Lung microvascular endothelial cell (primary cell): ENCODE data around the gene KCNK13. TPM values are rescaled to one million over a fixed set of nuclear protein-coding genes. Genes with fewer than 3 reads are reported as not detected.
"Not testable (repeated sequence)": the region's sequence is repeated elsewhere in the genome, so short reads cannot be mapped to it uniquely, and the experiment has no call there.

ENCODE experiments used
- DNase-seq, 2 donors: peaks; one replicate each; pipeline versions ENCODE4 v3.0.0 to v3.0.0-alpha.2; 2010; ENCODE audit warnings: low read depth in 2 of 2
- total RNA-seq: library from RNA; depleted of rRNA; stranded (reverse); fragments of >200 nt; gene quantifications from 2 replicates; pipeline ENCODE4 v1.2.1, GENCODE V29; 2014

The KCNK13 gene
- total RNA-seq, 1 donor from 2014 or later = not detected

DNA sequence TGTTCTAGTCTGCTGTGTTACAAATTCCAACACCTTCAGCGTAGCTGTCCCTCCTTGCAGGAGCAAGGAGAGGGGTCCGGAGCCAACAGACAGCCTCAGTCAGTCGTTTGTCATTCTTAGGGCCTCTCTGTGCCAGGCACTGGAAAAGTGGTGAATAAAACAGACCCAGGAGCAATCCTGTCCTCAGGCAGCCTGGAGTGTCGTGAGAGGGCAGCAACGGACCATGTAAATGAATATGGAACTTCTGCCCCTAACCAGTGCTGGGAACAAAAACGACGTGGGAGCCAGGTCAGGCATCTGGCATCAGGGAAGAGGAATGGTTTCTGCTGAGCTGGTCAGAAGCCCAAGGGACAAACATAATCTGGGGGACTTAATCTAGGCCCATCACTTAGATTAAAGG, 129.8 kb downstream of the KCNK13 start:
- DNase-seq = no peak

DNA sequence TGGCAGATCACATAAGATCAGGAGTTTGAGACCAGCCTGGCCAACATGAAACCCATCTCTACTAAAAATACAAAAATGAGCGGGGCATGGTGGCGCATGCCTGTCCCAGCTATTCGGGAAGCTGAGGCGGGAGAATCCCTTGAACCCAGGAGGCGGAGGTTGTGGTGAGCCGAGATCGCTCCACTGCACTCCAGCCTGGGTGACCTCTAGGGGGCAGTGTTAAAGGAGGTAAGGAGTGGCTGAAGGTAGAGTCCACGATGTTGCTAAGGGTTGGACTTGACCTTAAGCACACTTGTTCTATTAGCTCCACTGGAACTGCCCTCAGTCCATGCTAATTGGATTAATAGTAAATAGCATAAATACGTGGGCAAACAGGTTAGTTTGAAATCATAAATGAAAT, 132.1 kb downstream of the KCNK13 start:
- DNase-seq = peak in 1 of 2 donors; percentile 3

DNA sequence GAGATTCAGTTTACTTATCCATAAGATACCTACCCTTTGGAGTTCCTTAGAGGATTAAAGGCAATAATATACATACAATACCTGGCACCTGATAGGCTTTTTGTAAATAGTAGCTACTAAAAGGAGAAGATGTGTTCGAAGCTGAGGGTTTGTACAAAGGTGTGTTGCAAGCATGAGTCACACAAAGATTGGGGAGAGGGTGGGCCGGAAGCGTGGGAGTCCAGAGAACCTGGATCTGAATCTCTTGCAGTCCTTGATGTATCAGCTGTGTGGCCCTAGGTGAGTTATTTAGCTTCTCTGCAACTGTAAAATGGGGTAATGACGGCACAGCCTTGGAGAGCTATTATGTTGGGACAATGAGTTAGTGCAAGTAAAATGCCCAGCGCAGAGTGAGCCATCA, 132.9 kb downstream of the KCNK13 start:
- no peak for DNase-seq

DNA sequence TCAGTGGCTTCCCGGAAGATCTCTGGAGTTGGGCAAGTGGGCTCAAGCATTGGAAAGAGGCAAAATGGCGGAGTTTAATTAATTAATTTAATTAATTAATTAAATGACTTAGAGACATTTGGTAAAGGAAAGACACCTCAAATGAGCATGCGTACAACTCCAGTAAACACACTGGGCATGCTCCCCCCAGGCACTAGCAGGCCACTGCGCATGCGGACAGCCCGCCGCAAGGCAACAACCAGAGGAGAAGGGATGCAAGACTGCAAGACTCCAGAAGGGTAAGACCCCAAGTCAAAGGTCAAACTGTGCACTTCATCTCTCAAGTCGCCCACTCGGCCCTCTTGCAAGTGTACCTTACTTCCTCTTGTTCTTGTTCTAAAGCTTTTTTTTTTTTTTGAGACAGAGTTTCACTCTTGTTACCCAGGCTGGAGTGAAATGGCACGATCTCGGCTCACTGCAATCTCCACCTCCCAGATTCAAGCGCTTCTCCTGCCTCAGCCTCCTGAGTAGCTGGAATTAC, 136.8 kb downstream of the KCNK13 start:
- DNase-seq = no peak

DNA sequence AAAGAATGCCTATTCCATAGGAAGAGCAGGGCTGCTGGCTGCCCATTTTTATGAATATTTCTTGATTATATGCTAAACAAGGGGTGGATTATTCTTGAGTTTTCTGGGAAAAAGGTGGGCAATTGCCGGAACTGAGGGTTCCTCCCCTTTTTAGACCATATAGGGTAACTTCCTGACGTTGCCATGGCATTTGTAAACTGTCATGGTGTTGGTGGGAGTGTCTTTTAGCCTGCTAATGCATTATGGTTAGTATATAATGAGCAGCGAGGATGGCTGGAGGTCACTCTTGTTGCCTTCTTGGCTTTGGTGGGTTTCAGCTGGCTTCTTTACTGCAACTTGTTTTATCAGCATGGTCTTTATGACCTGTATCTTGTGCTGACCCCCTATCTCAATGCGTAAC, 138.8 kb downstream of the KCNK13 start:
- DNase-seq = not testable (repeated sequence)

DNA sequence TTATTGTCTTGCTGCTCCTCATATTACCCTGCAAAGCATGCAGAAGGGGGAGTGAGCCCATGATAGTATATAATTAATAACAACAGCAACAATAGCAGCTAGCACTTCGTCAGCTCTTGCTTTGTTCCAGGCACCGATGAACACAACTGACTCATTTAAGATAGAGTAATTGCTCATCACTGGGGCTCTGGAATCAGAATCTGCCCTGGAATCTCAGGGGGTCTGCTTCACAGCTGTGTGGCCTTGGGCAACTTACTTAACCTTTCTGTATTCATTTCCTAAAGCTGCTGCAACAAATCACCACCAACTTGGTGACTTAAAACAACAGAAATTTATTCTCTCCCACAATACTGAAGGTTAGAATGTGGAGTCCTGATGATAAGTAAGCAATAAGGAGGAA, 139.6 kb downstream of the KCNK13 start:
- no peak for DNase-seq

DNA sequence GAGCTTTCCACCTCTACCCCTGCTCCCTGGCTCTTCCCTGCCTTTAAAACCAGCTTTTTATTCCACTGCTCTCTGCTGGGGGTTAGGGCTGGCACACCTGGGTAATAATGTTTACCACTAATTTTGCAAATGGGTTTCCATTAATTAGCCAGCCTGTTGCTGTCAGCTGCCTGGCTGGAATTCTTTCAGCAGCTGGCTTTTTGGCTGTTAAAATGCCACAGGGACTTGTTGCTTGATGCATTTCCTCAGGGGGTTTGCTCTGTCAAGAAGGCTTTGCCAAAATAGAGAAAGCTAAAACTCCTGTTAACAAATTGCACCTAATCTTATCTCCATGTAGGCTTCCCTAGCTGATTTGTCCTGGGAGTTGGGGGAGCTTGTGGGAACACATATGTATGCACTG, 142.7 kb downstream of the KCNK13 start:
- no peak for DNase-seq

DNA sequence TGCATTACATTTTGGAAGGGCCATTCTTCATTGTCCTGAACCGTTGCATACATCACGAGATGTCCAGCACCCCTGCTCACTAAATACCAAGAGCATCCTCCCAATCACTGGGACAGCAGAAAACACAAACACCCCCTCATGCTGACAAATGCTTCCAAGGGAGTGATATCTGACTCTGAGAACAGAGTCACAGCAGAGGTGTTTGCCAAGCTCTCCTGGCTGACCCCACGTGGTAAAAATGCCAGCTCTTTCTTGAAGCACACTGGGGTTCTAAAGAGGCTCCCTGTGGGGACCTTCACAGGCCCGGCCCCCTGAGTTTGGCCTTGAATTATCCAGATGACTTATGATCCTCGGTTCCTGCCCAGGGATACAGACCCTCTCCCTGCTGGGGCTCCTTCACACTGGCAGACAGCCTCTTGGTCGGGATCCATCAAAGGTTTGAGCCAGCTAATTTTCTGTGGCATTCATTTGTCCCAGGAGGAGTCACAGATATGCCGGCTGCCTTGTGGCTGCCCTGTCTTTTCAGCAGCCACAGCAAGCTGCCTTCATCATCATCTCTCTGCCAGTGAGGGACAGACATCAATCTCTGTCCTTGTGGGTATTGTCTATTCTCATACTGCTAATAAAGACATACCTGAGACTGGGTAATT, 151.4 kb downstream of the KCNK13 start:
- no peak for DNase-seq

DNA sequence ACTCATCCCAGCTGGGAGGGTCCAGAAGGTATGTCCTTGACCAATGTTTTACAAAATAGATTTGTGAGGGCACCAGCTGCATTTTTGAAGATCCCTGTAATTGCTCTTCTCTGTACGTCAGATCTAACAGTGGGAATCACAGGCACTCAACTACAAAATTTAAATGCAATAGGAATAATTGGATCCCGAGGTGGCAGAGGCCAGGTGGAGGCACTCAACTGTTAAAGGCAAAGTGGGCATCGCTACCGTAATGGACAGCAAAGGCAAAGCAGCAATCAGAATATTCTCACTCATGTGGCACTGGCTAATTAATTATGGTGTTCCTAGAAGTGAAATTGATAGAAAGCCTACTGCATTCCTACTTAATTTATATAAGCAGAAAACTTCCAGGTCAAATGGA, 166.7 kb downstream of the KCNK13 start:
- no peak for DNase-seq

DNA sequence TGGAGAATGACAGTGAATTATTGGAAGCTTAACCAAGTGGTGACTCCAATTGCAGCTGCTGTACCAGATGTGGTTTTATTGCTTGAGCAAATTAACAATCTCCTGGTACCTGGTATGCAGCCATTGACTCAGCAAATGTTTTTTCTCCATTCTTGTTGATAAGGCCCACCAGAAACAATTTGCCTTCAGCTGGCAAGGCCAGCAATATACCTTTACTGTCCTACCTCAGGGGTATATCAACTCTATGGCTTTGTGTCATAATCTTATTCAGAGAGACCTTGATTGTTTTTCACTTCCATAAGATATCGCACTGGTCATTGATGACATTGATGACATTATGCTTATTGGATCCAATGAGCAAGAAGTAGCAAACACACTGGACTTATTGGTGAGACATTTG, 168.1 kb downstream of the KCNK13 start:
- not testable (repeated sequence) for DNase-seq

Other genes with a start within 250 kb of the KCNK13 start
- 1.8 and 2.2 TPM in 2 replicates for gene EFCAB11, start 107.3 kb upstream of the KCNK13 start, total RNA-seq
- gene TDP1, start 106.1 kb upstream of the KCNK13 start, total RNA-seq = 7.9 and 13.1 TPM in 2 replicates
- gene PSMC1, start 194.6 kb downstream of the KCNK13 start, total RNA-seq = 56.7 and 66.3 TPM in 2 replicates